Choroid plexus epithelial cell (primary cell): ENCODE measurements around the gene RAB9B.

Experiments
- DNase-seq: peaks from one replicate; pipeline ENCODE4 v3.0.0-alpha.2; 2010; ENCODE audit warnings: low read depth
- H3K4me3 ChIP-seq: 2 replicates; pipeline ENCODE4 v1.5.1; 2011; ENCODE audit warnings: low read depth, mild to moderate bottlenecking, control low read depth, low read length, moderate library complexity
- CTCF ChIP-seq: conservative IDR thresholded peaks from 2 replicates; pipeline ENCODE4 v1.5.1; 2011; ENCODE audit warnings: low read depth, mild to moderate bottlenecking, control low read depth, inconsistent platforms, low read length, moderate library complexity

The RAB9B gene, protein sequence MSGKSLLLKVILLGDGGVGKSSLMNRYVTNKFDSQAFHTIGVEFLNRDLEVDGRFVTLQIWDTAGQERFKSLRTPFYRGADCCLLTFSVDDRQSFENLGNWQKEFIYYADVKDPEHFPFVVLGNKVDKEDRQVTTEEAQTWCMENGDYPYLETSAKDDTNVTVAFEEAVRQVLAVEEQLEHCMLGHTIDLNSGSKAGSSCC

DNA sequence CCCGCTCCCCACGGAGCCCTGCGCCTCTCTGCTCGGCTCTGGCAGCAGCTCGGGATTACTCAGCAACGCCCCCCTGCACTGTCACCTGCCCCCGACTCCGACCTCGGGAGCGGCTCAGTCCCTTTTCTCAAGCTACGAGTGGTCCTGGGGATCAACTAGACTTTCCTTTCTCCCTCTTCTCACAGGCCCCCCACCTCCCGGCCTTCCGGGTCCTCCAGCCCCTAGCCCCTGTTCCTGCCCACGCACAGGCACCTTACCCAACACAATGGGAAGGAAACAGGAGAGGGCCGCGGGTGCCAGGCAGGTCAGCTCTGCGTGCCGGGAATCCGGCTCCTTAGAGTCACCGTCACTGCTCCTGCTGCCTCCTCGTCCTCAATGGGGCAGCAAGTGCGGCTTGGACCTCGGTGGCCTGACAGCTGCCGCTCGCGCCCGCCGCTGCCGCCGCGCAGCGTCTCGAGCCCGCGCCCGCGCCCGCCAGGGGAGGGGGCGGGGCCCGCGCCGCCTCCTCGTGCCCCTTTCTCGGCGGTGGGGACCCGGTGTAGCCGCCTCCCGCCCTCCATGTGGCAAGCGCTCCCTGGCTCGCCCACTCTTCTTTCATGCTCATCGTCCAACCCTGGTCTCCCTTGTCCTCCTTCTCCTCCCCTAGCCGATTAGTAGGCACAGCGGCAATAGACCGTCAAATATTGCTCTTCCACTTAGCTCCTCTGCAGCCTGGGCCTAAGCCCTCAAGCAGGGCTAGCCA is at the start of gene RAB9B:
Gene RAB9B (minus strand): TSS at position 455 of the 742 bp plus-strand sequence. CDS start 6,473 bp downstream, outside the sequence.
- TF ChIP-seq CTCF = no peak
- peak within 1 kb of the TSS; percentile 63 for H3K4me3 ChIP-seq
- DNase-seq = peak; percentile 52

DNA sequence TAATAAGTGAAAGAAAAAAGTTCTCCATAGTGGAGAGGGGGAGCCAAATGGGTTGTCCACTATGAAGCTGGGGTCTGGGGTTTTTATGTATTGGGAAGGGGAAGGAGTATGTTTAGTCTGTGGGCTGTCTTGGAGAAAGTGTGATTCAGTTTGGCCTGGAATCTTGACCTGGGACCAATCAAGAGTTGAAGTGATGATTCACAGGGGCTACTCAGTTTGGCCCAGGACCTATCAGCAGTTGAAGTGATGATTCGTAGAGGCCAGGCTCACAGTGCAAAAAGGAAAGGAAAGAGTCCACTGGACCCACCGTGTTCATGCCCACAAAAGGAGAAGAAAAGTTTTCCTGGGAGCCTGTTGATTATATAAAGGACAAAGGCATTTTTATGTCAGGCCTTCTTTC is 47.3 kb upstream of the RAB9B start:
- no peak overlapping the region for H3K4me3 ChIP-seq
- no peak for TF ChIP-seq CTCF
- DNase-seq = peak; percentile 17

- peak; percentile 72 for DNase-seq
- H3K4me3 ChIP-seq = no peak overlapping the region
- no peak for TF ChIP-seq CTCF
Observed at GRCh38 chrX:103878466-103879122, 46.5 kb upstream of the RAB9B start.

GRCh38 chrX:103877571-103877970 is 45.5 kb upstream of the RAB9B start:
- TF ChIP-seq CTCF = no peak
- no peak overlapping the region for H3K4me3 ChIP-seq
- no peak for DNase-seq

DNA sequence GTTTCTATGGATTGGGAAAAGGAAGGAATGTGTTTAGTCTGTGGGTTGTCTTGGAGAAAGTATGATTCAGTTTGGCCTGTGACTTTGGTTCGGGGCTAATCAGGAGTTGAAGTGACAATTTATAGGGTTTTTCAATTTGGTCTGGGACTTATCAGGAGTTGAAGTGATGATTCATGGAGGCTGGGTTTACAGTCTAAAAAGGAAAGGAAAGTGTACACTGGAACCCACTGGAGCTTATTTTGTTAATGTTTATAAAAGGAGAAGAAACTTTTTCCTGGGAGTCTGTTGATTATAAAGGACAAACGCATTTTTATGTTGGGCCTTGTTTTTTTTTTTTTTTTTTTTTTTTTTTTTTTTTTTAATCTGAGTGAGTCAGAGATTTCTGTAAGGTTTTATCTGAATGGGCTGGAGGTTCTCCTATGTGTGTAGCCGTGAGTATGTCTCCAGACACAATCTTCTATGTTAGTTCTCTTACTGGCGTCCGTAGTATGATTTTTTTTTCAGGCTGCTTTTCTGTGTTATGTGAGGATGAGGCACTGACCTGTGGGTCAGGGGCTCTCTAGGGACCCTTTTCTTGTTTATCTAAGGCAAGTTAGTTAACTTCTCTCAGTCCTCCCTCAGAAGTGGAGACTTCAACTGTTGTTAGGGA is 33.0 kb upstream of the RAB9B start:
- peak; percentile 24 for DNase-seq
- no peak for TF ChIP-seq CTCF
- no peak overlapping the region for H3K4me3 ChIP-seq

GRCh38 chrX:103864149-103864548 is 32.1 kb upstream of the RAB9B start:
- H3K4me3 ChIP-seq = no peak overlapping the region
- no peak for TF ChIP-seq CTCF
- DNase-seq = no peak
